Adrenal gland (tissue), 5 donors: ENCODE results near the gene GAMT.

Experiments used
- POLR2A ChIP-seq, 2 donors: fragments of 450-650 bp; IDR thresholded peaks; one replicate each; pipeline ENCODE4 v1.6.1; 2017; ENCODE audit warnings: antibody characterized with exemption in 2 of 2, mild to moderate bottlenecking in 2 of 2, moderate library complexity in 1 of 2
- TF ChIP-seq, protein P1 (sequence below), 6 experiments: fragments of 450-650 bp in 4 of 6; fragments of 200-600 bp in 2 of 6; sonication (generic) in 1 of 6; IDR thresholded peaks; 1 replicate in 5 of 6; 2 replicates in 1 of 6; pipeline versions ENCODE4 v1.5.1 to v1.8.0; 2016 to 2021; ENCODE audit warnings: antibody characterized with exemption in 6 of 6, mild to moderate bottlenecking in 2 of 6, moderate library complexity in 1 of 6
- donor health status: DM: no; HTN: no; CAD: no.

DNA sequence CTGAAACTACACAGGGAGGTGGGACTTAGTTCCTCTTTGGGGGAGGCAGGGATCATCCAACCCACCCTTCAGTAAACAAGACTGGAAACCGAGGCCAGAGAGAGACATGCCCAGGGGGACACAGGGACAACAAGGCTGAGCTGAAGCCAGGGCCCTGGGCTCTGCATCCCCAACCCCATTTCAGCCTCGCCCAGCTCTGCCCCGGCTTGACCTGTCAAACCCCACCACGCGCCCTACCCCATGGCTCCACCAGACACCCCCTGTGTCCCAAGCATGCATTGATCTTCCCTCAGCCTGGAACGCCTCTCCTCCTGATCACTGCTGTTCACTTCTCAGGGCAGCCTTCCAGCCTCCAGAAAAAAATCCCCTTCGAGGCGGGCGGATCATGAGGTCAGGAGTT lies 46.6 kb upstream of the GAMT start:
- TF ChIP-seq, protein P1, sequence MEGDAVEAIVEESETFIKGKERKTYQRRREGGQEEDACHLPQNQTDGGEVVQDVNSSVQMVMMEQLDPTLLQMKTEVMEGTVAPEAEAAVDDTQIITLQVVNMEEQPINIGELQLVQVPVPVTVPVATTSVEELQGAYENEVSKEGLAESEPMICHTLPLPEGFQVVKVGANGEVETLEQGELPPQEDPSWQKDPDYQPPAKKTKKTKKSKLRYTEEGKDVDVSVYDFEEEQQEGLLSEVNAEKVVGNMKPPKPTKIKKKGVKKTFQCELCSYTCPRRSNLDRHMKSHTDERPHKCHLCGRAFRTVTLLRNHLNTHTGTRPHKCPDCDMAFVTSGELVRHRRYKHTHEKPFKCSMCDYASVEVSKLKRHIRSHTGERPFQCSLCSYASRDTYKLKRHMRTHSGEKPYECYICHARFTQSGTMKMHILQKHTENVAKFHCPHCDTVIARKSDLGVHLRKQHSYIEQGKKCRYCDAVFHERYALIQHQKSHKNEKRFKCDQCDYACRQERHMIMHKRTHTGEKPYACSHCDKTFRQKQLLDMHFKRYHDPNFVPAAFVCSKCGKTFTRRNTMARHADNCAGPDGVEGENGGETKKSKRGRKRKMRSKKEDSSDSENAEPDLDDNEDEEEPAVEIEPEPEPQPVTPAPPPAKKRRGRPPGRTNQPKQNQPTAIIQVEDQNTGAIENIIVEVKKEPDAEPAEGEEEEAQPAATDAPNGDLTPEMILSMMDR (IDR thresholded peaks at IDR 0.05), result no peak
- TF ChIP-seq POLR2A (IDR thresholded peaks at IDR 0.05), result no peak
